HCT116 (cell line): ENCODE measurements around the gene FAM135A. TPM values are rescaled to one million over a fixed set of nuclear protein-coding genes. Genes with fewer than 3 reads are reported as not detected.

Experiments used
- ATAC-seq: fragments of 200-7000 bp; cut with Tn5 transposase; 2 replicates; pipeline ENCODE4 v1.9.1; 2020; ENCODE audit warnings: mild to moderate bottlenecking, moderate library complexity
- BruUV-seq: library from RNA; stranded (reverse); fragments of 400-500 nt; replicated peaks from 2 replicates; lab custom pipeline; 2021; lab: Mats Ljungman, UMichigan
- CTCF ChIA-PET: fragments of 300-600 bp; sonication (Branson Sonifier 250); formaldehyde crosslinking; loops from one replicate; lab custom pipeline; 2021; ENCODE audit warnings: antibody characterized with exemption; lab: Charles Lee
- POLR2A ChIA-PET: fragments of 300-600, 350-600 bp; sonication (Branson Sonifier 250); formaldehyde crosslinking; loops from one replicate; lab custom pipeline; 2021; ENCODE audit warnings: antibody characterized with exemption; lab: Charles Lee
- RAD21 ChIA-PET, 2 experiments: fragments of 300-600 bp; sonication (Branson Sonifier 250); formaldehyde crosslinking; loops; one replicate each; lab custom pipeline; 2023; ENCODE audit warnings: low total read pairs in 2 of 2; ENCODE audit not compliant: uncharacterized antibody in 2 of 2, unreplicated experiment in 2 of 2, low non-redundant PET in 1 of 2; lab: Charles Lee
- DNase-seq: peaks from one replicate; pipeline ENCODE4 v3.0.0-alpha.2; 2010; ENCODE audit warnings: low read depth, low spot score
- H2AFZ ChIP-seq: fragments of 200-600 bp; shearing (Covaris generic), sonication (generic); 2 replicates; pipeline ENCODE4 v1.6.1; 2017; ENCODE audit warnings: low read depth, mixed run types, mixed read lengths, antibody characterized with exemption, low read length; ENCODE audit not compliant: poor library complexity, severe bottlenecking
- H3K27ac ChIP-seq: 2 replicates; pipeline ENCODE4 v1.5.1; 2012; ENCODE audit warnings: low read depth, low read length
- H3K27me3 ChIP-seq: fragments of 200-600 bp; sonication (generic); 2 replicates; pipeline ENCODE4 v1.6.1; 2016; ENCODE audit warnings: mixed run types, low read length, mixed read lengths; ENCODE audit not compliant: insufficient read depth
- H3K36me3 ChIP-seq, 2 experiments: fragments of 200-500 bp in 1 of 2; fragments of 200-600 bp in 1 of 2; sonication (Bioruptor generic) in 1 of 2; sonication (generic) in 1 of 2; 2 replicates each; pipeline versions ENCODE4 v1.5.1 to v1.6.1; 2014 to 2016; ENCODE audit warnings: low read length in 2 of 2, inconsistent platforms in 1 of 2, mixed read lengths in 1 of 2, mixed run types in 1 of 2; ENCODE audit not compliant: insufficient read depth in 2 of 2, control insufficient read depth in 1 of 2
- H3K4me1 ChIP-seq, 2 experiments: fragments of 200-600 bp in 1 of 2; sonication (generic) in 1 of 2; 2 replicates each; pipeline versions ENCODE4 v1.5.1 to v1.6.1; 2012 to 2017; ENCODE audit warnings: low read length in 2 of 2, inconsistent platforms in 1 of 2, mild to moderate bottlenecking in 1 of 2, mixed read lengths in 1 of 2, mixed run types in 1 of 2, moderate library complexity in 1 of 2; ENCODE audit not compliant: insufficient read depth in 2 of 2, control insufficient read depth in 1 of 2
- H3K4me2 ChIP-seq: fragments of 200-600 bp; sonication (generic); 2 replicates; pipeline ENCODE4 v1.6.1; 2017; ENCODE audit warnings: mixed run types, low read length, mixed read lengths
- H3K4me3 ChIP-seq, 2 experiments: fragments of 200-600 bp in 1 of 2; sonication (generic) in 1 of 2; replicated peaks in 1 of 2; 2 replicates each; pipeline ENCODE4 v1.5.1; 2011 to 2016; ENCODE audit warnings: low read length in 2 of 2, control low read depth in 1 of 2, low read depth in 1 of 2, mild to moderate bottlenecking in 1 of 2, mixed read lengths in 1 of 2, mixed run types in 1 of 2
- H3K79me2 ChIP-seq: fragments of 200-600 bp; sonication (generic); 2 replicates; pipeline ENCODE4 v1.6.1; 2017; ENCODE audit warnings: mild to moderate bottlenecking, mixed run types, low read length, moderate library complexity, mixed read lengths; ENCODE audit not compliant: insufficient read depth
- H3K9ac ChIP-seq: fragments of 200-600 bp; sonication (generic); 2 replicates; pipeline ENCODE4 v1.6.1; 2016; ENCODE audit warnings: low read length, mixed read lengths
- H3K9me2 ChIP-seq: fragments of 200-600 bp; sonication (generic), shearing (Covaris generic); 2 replicates; pipeline ENCODE4 v1.6.1; 2017; ENCODE audit warnings: mixed run types, mild to moderate bottlenecking, moderate library complexity; ENCODE audit not compliant: insufficient read depth
- H3K9me3 ChIP-seq, 2 experiments: fragments of 200-500 bp in 1 of 2; fragments of 200-600 bp in 1 of 2; sonication (Bioruptor generic) in 1 of 2; sonication (generic) in 1 of 2; 2 replicates each; pipeline ENCODE4 v1.6.1; 2014 to 2017; ENCODE audit warnings: low read length in 2 of 2, mixed read lengths in 2 of 2, inconsistent platforms in 1 of 2, low read depth in 1 of 2, mild to moderate bottlenecking in 1 of 2, mixed run types in 1 of 2, moderate library complexity in 1 of 2; ENCODE audit not compliant: control insufficient read depth in 1 of 2, insufficient read depth in 1 of 2
- H4K20me1 ChIP-seq: fragments of 200-600 bp; sonication (generic), shearing (Covaris generic); 2 replicates; pipeline ENCODE4 v1.6.1; 2017; ENCODE audit warnings: mixed run types, mild to moderate bottlenecking, moderate library complexity; ENCODE audit not compliant: insufficient read depth
- CEBPB ChIP-seq: IDR thresholded peaks from 2 replicates; pipeline ENCODE4 v1.6.1; 2012; ENCODE audit warnings: low read depth
- CTCF ChIP-seq, 3 experiments: fragments of 200-600 bp in 1 of 3; sonication (generic) in 1 of 3; IDR thresholded peaks in 2 of 3; conservative IDR thresholded peaks in 1 of 3; 2 replicates each; pipeline ENCODE4 v1.5.1; 2012 to 2017; ENCODE audit warnings: low read depth in 2 of 3, low read length in 2 of 3, antibody characterized with exemption in 1 of 3, borderline replicate concordance in 1 of 3, control low read depth in 1 of 3, mild to moderate bottlenecking in 1 of 3, mixed read lengths in 1 of 3, mixed run types in 1 of 3, moderate library complexity in 1 of 3; ENCODE audit not compliant: insufficient read depth in 1 of 3
- EGR1 ChIP-seq: IDR thresholded peaks from 2 replicates; pipeline ENCODE4 v1.6.1; 2012; ENCODE audit warnings: low read depth
- ELF1 ChIP-seq: IDR thresholded peaks from 2 replicates; pipeline ENCODE4 v1.6.1; 2012; ENCODE audit warnings: low read depth, borderline replicate concordance
- EZH2phosphoT487 ChIP-seq: fragments of 200-600 bp; IDR thresholded peaks from 2 replicates; pipeline ENCODE4 v1.6.1; 2018; ENCODE audit warnings: antibody characterized with exemption, borderline replicate concordance
- FOSL1 ChIP-seq: IDR thresholded peaks from 2 replicates; pipeline ENCODE4 v1.6.1; 2012; ENCODE audit warnings: low read depth
- JUND ChIP-seq: IDR thresholded peaks from 2 replicates; pipeline ENCODE4 v1.6.1; 2012
- MAX ChIP-seq: IDR thresholded peaks from 2 replicates; pipeline ENCODE4 v1.6.1; 2012
- POLR2A ChIP-seq: IDR thresholded peaks from 2 replicates; pipeline ENCODE4 v1.7.0; 2011; ENCODE audit warnings: borderline replicate concordance; ENCODE audit not compliant: insufficient read depth, insufficient read length; ENCODE audit errors: extremely low read depth
- POLR2AphosphoS5 ChIP-seq: IDR thresholded peaks from 2 replicates; pipeline ENCODE4 v1.6.1; 2011; ENCODE audit warnings: mild to moderate bottlenecking, low read depth, low read length, moderate library complexity
- RAD21 ChIP-seq: IDR thresholded peaks from 2 replicates; pipeline ENCODE4 v1.6.1; 2012; ENCODE audit warnings: low read depth, mild to moderate bottlenecking
- REST ChIP-seq: IDR thresholded peaks from 2 replicates; pipeline ENCODE4 v1.6.1; 2012; ENCODE audit warnings: low read depth
- SIN3A ChIP-seq: IDR thresholded peaks from 2 replicates; pipeline ENCODE4 v1.6.1; 2012; ENCODE audit warnings: low read depth
- SRF ChIP-seq: IDR thresholded peaks from 2 replicates; pipeline ENCODE4 v1.6.1; 2012; ENCODE audit warnings: low read depth
- TCF7L2 ChIP-seq: IDR thresholded peaks from 2 replicates; pipeline ENCODE4 v1.7.0; 2011; ENCODE audit warnings: borderline replicate concordance, inconsistent platforms; ENCODE audit not compliant: insufficient read depth, insufficient read length; ENCODE audit errors: extremely low read depth
- YY1 ChIP-seq: IDR thresholded peaks from 2 replicates; pipeline ENCODE4 v1.6.1; 2011; ENCODE audit warnings: low read length, low read depth, moderate library complexity, mild to moderate bottlenecking; ENCODE audit not compliant: insufficient replicate concordance; ENCODE audit errors: extremely low read depth
- intact Hi-C: fragments of 100-400 bp; cut with micrococcal nuclease; formaldehyde crosslinking; loops from 2 replicates; pipeline ENCODE4 v1.10.0; 2022
- total RNA-seq: library from RNA; stranded (reverse); gene quantifications from one replicate; pipeline ENCODE4 v1.2.1, GENCODE V29; 2021; ENCODE audit not compliant: unreplicated experiment

The FAM135A gene
- total RNA-seq, 1 experiment from 2014 or later: 20.8 TPM

- H3K4me2 ChIP-seq: no peak overlapping the region
- no peak overlapping the region for H3K4me3 ChIP-seq
- H3K9me3 ChIP-seq: no peaks in the 10 kb centered on the region
- no peak overlapping the region for H2AFZ ChIP-seq
- RAD21 ChIA-PET: no interaction called here
- intact Hi-C loops: no loop called here
- no peak overlapping the region for H3K9ac ChIP-seq
- no peaks in the 10 kb centered on the region for H3K27me3 ChIP-seq
- no TSS peak for BruUV-seq
- POLR2A ChIA-PET: no interaction called here
- no peaks in the 10 kb centered on the region for H4K20me1 ChIP-seq
- no peak overlapping the region for H3K27ac ChIP-seq
- TF ChIP-seq SIN3A (no peak), EGR1 (no peak), TCF7L2 (no peak), POLR2AphosphoS5 (no peak), YY1 (no peak), FOSL1 (no peak), ELF1 (no peak), RAD21 (no peak), EZH2phosphoT487 (no peak), JUND (no peak), CEBPB (no peak)
- no peaks in the 10 kb centered on the region for H3K9me2 ChIP-seq
- ATAC-seq (no peak), DNase-seq (no peak)
- peaks cover 5 to 7% of the 10 kb centered on the region in 2 experiments; a peak in 2 of 4 replicates for H3K4me1 ChIP-seq
- H3K79me2 ChIP-seq: peaks cover 6% of the 10 kb centered on the region; the same call in 1 of the 2 replicates
- CTCF ChIA-PET: no interaction called here
- no peaks in the 10 kb centered on the region for H3K36me3 ChIP-seq
Observed at GRCh38 chr6:70574643-70575042, 161.3 kb downstream of the FAM135A start.

GRCh38 chr6:70575899-70576495 is 162.7 kb downstream of the FAM135A start:
- Histone ChIP-seq H3K9me2 (no peaks in the 10 kb centered on the region), H3K9me3 (no peaks in the 10 kb centered on the region), H3K4me1 (peaks cover 5 to 7% of the 10 kb centered on the region in 2 experiments; a peak in 2 of 4 replicates), H3K4me2 (no peak overlapping the region), H3K36me3 (no peaks in the 10 kb centered on the region), H2AFZ (no peak overlapping the region), H3K4me3 (no peak overlapping the region), H3K27me3 (no peaks in the 10 kb centered on the region), H3K9ac (no peak overlapping the region), H3K27ac (no peak overlapping the region), H3K79me2 (peaks cover 3% of the 10 kb centered on the region; the same call in 1 of the 2 replicates), H4K20me1 (no peaks in the 10 kb centered on the region)
- DNase-seq: no peak
- no TSS peak for BruUV-seq
- RAD21 ChIA-PET: no interaction called here
- CTCF ChIA-PET: no interaction called here
- POLR2A ChIA-PET: no interaction called here
- intact Hi-C loops: no loop called here
- no peak for ATAC-seq
- TF ChIP-seq CTCF (IDR thresholded peaks at IDR 0.05 in 2 of 3, conservative IDR thresholded peaks at IDR 0.05 in 1 of 3; ENCODE audit: borderline replicate concordance in 1 of 3, insufficient read depth in 1 of 3, low read depth in 2 of 3, low read length in 2 of 3): no peak
- no peak for TF ChIP-seq CEBPB
- no peak for TF ChIP-seq JUND
- TF ChIP-seq REST: no peak
- no peak for TF ChIP-seq EGR1
- no peak for TF ChIP-seq ELF1
- TF ChIP-seq SRF: no peak
- TF ChIP-seq POLR2A: no peak
- no peak for TF ChIP-seq MAX
